HG02938 (cell line): ENCODE measurements around the gene FAM168B.

Source experiments
- ATAC-seq: cut with Tn5 transposase; IDR thresholded peaks from one replicate; pipeline ENCODE4 v1.9.1; 2021; ENCODE audit warnings: mild to moderate bottlenecking, moderate library complexity; ENCODE audit not compliant: unreplicated experiment

Gene FAM168B

GRCh38 chr2:131056204-131056931 is 36.9 kb downstream of the FAM168B start:
- ATAC-seq, result no peak

GRCh38 chr2:131055169-131056065 is 37.8 kb downstream of the FAM168B start:
- no peak for ATAC-seq

GRCh38 chr2:131054488-131054887 is 38.8 kb downstream of the FAM168B start:
- ATAC-seq, result no peak

GRCh38 chr2:131052741-131053263 is 40.5 kb downstream of the FAM168B start:
- no peak for ATAC-seq

GRCh38 chr2:131050896-131051295 is 42.4 kb downstream of the FAM168B start:
- no peak for ATAC-seq

GRCh38 chr2:131049150-131049718 is 44.0 kb downstream of the FAM168B start:
- ATAC-seq, result no peak

- no peak for ATAC-seq
These were observed 44.6 kb downstream of the FAM168B start for GRCh38 chr2:131048641-131049040.

- no peak for ATAC-seq
These were observed 45.2 kb downstream of the FAM168B start for GRCh38 chr2:131047920-131048560.

- no peak for ATAC-seq
These were observed 46.2 kb downstream of the FAM168B start for GRCh38 chr2:131046918-131047652.

GRCh38 chr2:131046028-131046917 is 47.0 kb downstream of the FAM168B start:
- ATAC-seq, result no peak

GRCh38 chr2:131045286-131046027 is 47.8 kb downstream of the FAM168B start:
- no peak for ATAC-seq

GRCh38 chr2:131044757-131045150 is 48.5 kb downstream of the FAM168B start:
- ATAC-seq, result no peak

GRCh38 chr2:131044075-131044756 is 49.0 kb downstream of the FAM168B start:
- no peak for ATAC-seq

- ATAC-seq, result no peak
These were observed 49.8 kb downstream of the FAM168B start for GRCh38 chr2:131043199-131044074.

- ATAC-seq, result no peak
These were observed 51.0 kb downstream of the FAM168B start for GRCh38 chr2:131042148-131042775.

GRCh38 chr2:131041402-131042147 is 51.7 kb downstream of the FAM168B start:
- ATAC-seq, result no peak
